Vagina (tissue), 2 donors: ENCODE data around the gene KEL.

Experiments
- POLR2A ChIP-seq, 2 donors: fragments of 450-650 bp; IDR thresholded peaks; one replicate each; pipeline ENCODE4 v1.6.1; 2017; ENCODE audit warnings: antibody characterized with exemption in 2 of 2, mild to moderate bottlenecking in 2 of 2, moderate library complexity in 2 of 2
- TF ChIP-seq, protein P1 (sequence below), 3 experiments: fragments of 450-650 bp in 2 of 3; fragments of 200-600 bp in 1 of 3; sonication (generic) in 1 of 3; IDR thresholded peaks; one replicate each; pipeline ENCODE4 v1.5.1; 2017 to 2019; ENCODE audit warnings: antibody characterized with exemption in 3 of 3, mild to moderate bottlenecking in 2 of 3, moderate library complexity in 2 of 3

- TF ChIP-seq, protein P1, sequence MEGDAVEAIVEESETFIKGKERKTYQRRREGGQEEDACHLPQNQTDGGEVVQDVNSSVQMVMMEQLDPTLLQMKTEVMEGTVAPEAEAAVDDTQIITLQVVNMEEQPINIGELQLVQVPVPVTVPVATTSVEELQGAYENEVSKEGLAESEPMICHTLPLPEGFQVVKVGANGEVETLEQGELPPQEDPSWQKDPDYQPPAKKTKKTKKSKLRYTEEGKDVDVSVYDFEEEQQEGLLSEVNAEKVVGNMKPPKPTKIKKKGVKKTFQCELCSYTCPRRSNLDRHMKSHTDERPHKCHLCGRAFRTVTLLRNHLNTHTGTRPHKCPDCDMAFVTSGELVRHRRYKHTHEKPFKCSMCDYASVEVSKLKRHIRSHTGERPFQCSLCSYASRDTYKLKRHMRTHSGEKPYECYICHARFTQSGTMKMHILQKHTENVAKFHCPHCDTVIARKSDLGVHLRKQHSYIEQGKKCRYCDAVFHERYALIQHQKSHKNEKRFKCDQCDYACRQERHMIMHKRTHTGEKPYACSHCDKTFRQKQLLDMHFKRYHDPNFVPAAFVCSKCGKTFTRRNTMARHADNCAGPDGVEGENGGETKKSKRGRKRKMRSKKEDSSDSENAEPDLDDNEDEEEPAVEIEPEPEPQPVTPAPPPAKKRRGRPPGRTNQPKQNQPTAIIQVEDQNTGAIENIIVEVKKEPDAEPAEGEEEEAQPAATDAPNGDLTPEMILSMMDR (IDR thresholded peaks at IDR 0.05) = no peak
- no peak for TF ChIP-seq POLR2A (IDR thresholded peaks at IDR 0.05)
These were observed 40.7 kb upstream of the KEL start for GRCh38 chr7:143002898-143003297.
